IMR-90 (cell line): ENCODE results near the gene ITGB5. TPM values are rescaled to one million over a fixed set of nuclear protein-coding genes. Genes with fewer than 3 reads are reported as not detected.

Experiments
- ATAC-seq: fragments of 200-7000 bp; cut with Tn5 transposase; 2 replicates; pipeline ENCODE4 v1.9.1; 2020; ENCODE audit warnings: low read depth, mild to moderate bottlenecking, moderate library complexity
- BruUV-seq: library from RNA; stranded (reverse); fragments of 400-500 nt; replicated peaks from 2 replicates; lab custom pipeline; 2021; lab: Mats Ljungman, UMichigan
- CTCF ChIA-PET: fragments of 300-600 bp; formaldehyde crosslinking; extraction: SDS; loops from one replicate; lab custom pipeline; 2021; ENCODE audit warnings: antibody characterized with exemption; lab: Yijun Ruan, JAX
- POLR2A ChIA-PET: fragments of 300-600 bp; sonication (Branson Sonifier 250); formaldehyde crosslinking; loops from one replicate; lab custom pipeline; 2022; ENCODE audit warnings: antibody characterized with exemption; ENCODE audit not compliant: unreplicated experiment; lab: Charles Lee
- DNase-seq: peaks from one replicate; pipeline ENCODE4 v3.0.0; 2013
- H2AFZ ChIP-seq: replicated peaks from 2 replicates; pipeline ENCODE3; 2013; ENCODE audit warnings: low read length, mild to moderate bottlenecking; ENCODE audit not compliant: poor library complexity
- H2AK5ac ChIP-seq: 2 replicates; pipeline ENCODE4 v1.6.1; 2013; ENCODE audit warnings: low read depth, low read length, inconsistent platforms
- H2AK9ac ChIP-seq: replicated peaks from 2 replicates; pipeline ENCODE3; 2013; ENCODE audit warnings: mild to moderate bottlenecking, low read depth, low read length, moderate library complexity; ENCODE audit not compliant: poor library complexity
- H2BK120ac ChIP-seq: 2 replicates; pipeline ENCODE4 v1.6.1; 2013; ENCODE audit warnings: low read depth, low read length, inconsistent platforms
- H2BK15ac ChIP-seq: 3 replicates; pipeline ENCODE4 v1.6.1; 2013; ENCODE audit warnings: low read depth, low read length, inconsistent platforms
- H2BK20ac ChIP-seq: 2 replicates; pipeline ENCODE4 v1.6.1; 2013; ENCODE audit warnings: low read depth, mild to moderate bottlenecking, inconsistent platforms, low read length, moderate library complexity
- H2BK5ac ChIP-seq: 2 replicates; pipeline ENCODE4 v1.6.1; 2013; ENCODE audit warnings: mild to moderate bottlenecking, low read depth, low read length, inconsistent platforms; ENCODE audit not compliant: poor library complexity, severe bottlenecking
- H3K14ac ChIP-seq: replicated peaks from 2 replicates; pipeline ENCODE4 v1.6.1; 2013; ENCODE audit warnings: low read depth, low read length, inconsistent platforms
- H3K18ac ChIP-seq: 2 replicates; pipeline ENCODE4 v1.6.1; 2013; ENCODE audit warnings: low read depth, low read length, control low read depth
- H3K23ac ChIP-seq: 2 replicates; pipeline ENCODE4 v1.6.1; 2013; ENCODE audit warnings: low read depth, low read length, inconsistent platforms
- H3K27ac ChIP-seq: 2 replicates; pipeline ENCODE4 v1.5.1; 2013; ENCODE audit warnings: mild to moderate bottlenecking, control low read depth, low read length; ENCODE audit not compliant: insufficient read depth
- H3K27me3 ChIP-seq: 2 replicates; pipeline ENCODE4 v1.6.1; 2013; ENCODE audit warnings: low read length; ENCODE audit not compliant: control insufficient read depth, insufficient read depth
- H3K36me3 ChIP-seq: 2 replicates; pipeline ENCODE4 v1.6.1; 2013; ENCODE audit warnings: low read length, mixed read lengths; ENCODE audit not compliant: control insufficient read depth, insufficient read depth
- H3K4ac ChIP-seq: 2 replicates; pipeline ENCODE4 v1.6.1; 2013; ENCODE audit warnings: low read depth, low read length, inconsistent platforms
- H3K4me1 ChIP-seq: 2 replicates; pipeline ENCODE4 v1.6.1; 2013; ENCODE audit warnings: low read length, mixed read lengths; ENCODE audit not compliant: control insufficient read depth, insufficient read depth
- H3K4me2 ChIP-seq: 2 replicates; pipeline ENCODE4 v1.6.1; 2013; ENCODE audit warnings: low read depth, mild to moderate bottlenecking, control low read depth, low read length, moderate library complexity
- H3K4me3 ChIP-seq: 2 replicates; pipeline ENCODE4 v1.5.1; 2013; ENCODE audit warnings: low read depth, mild to moderate bottlenecking, control low read depth, low read length, moderate library complexity; ENCODE audit not compliant: insufficient read depth
- H3K56ac ChIP-seq: 2 replicates; pipeline ENCODE4 v1.6.1; 2013; ENCODE audit warnings: low read length, inconsistent platforms; ENCODE audit not compliant: insufficient read depth; ENCODE audit errors: extremely low read depth
- H3K79me1 ChIP-seq, 2 experiments: 2 replicates each; pipeline ENCODE4 v1.6.1; 2013; ENCODE audit warnings: low read length in 2 of 2, inconsistent platforms in 1 of 2, low read depth in 1 of 2
- H3K9ac ChIP-seq: 2 replicates; pipeline ENCODE4 v1.6.1; 2013; ENCODE audit warnings: low read depth, low read length, control low read depth
- H3K9me1 ChIP-seq: 2 replicates; pipeline ENCODE4 v1.6.1; 2013; ENCODE audit warnings: low read length, inconsistent platforms; ENCODE audit not compliant: insufficient read depth
- H3K9me3 ChIP-seq: 2 replicates; pipeline ENCODE4 v1.6.1; 2013; ENCODE audit warnings: low read length; ENCODE audit not compliant: control insufficient read depth, insufficient read depth
- H4K20me1 ChIP-seq: 2 replicates; pipeline ENCODE4 v1.6.1; 2013; ENCODE audit warnings: low read length, inconsistent platforms; ENCODE audit not compliant: insufficient read depth
- H4K5ac ChIP-seq: 2 replicates; pipeline ENCODE4 v1.6.1; 2013; ENCODE audit warnings: mild to moderate bottlenecking, low read depth, low read length, control low read depth
- H4K8ac ChIP-seq, 2 experiments: 2 replicates each; pipeline ENCODE4 v1.6.1; 2013; ENCODE audit warnings: low read depth in 2 of 2, low read length in 2 of 2, control low read depth in 1 of 2, inconsistent platforms in 1 of 2
- H4K91ac ChIP-seq: 2 replicates; pipeline ENCODE4 v1.6.1; 2013; ENCODE audit warnings: low read depth, low read length, inconsistent platforms; ENCODE audit not compliant: insufficient read depth
- CHD1 ChIP-seq: IDR thresholded peaks from 2 replicates; pipeline ENCODE4 v1.6.1; 2012; ENCODE audit warnings: low read depth, low read length, improper control_type of control experiment
- CTCF ChIP-seq: conservative IDR thresholded peaks from 2 replicates; pipeline ENCODE4 v1.5.1; 2012; ENCODE audit warnings: mild to moderate bottlenecking, low read depth, low read length, improper control_type of control experiment
- FOS ChIP-seq: fragments of 150-350 bp; IDR thresholded peaks from 2 replicates; pipeline ENCODE4 v1.6.1; 2016; ENCODE audit warnings: low read depth, low read length
- MAFK ChIP-seq: IDR thresholded peaks from 2 replicates; pipeline ENCODE4 v1.6.1; 2012; ENCODE audit warnings: low read depth, low read length, improper control_type of control experiment
- MAZ ChIP-seq: IDR thresholded peaks from 2 replicates; pipeline ENCODE4 v1.6.1; 2012; ENCODE audit warnings: low read depth, mild to moderate bottlenecking, low read length, improper control_type of control experiment, moderate library complexity, borderline replicate concordance
- MXI1 ChIP-seq: IDR thresholded peaks from 2 replicates; pipeline ENCODE4 v1.6.1; 2012; ENCODE audit warnings: low read depth, mild to moderate bottlenecking, low read length, moderate library complexity, borderline replicate concordance
- NFE2L2 ChIP-seq: fragments of 150-350 bp; IDR thresholded peaks from 2 replicates; pipeline ENCODE4 v1.6.1; 2016; ENCODE audit warnings: low read depth, mild to moderate bottlenecking, low read length
- POLR2A ChIP-seq: IDR thresholded peaks from 2 replicates; pipeline ENCODE4 v1.6.1; 2012; ENCODE audit warnings: mild to moderate bottlenecking, low read depth, low read length
- RAD21 ChIP-seq: IDR thresholded peaks from 2 replicates; pipeline ENCODE4 v1.6.1; 2012; ENCODE audit warnings: low read length, improper control_type of control experiment
- RFX5 ChIP-seq: IDR thresholded peaks from 2 replicates; pipeline ENCODE4 v1.8.0; 2012; ENCODE audit warnings: low read depth, mild to moderate bottlenecking, low read length, moderate library complexity
- SMC3 ChIP-seq: fragments of 150-350 bp; IDR thresholded peaks from 2 replicates; pipeline ENCODE4 v1.6.1; 2016; ENCODE audit warnings: low read depth, mild to moderate bottlenecking, antibody characterized with exemption, low read length, moderate library complexity
- WGBS, 2 experiments: methylation state at CpG; one replicate each; pipeline versions ENCODE4 v1.1.5 to v1.1.7; 2013; ENCODE audit warnings: missing lambda C conversion rate in 2 of 2; ENCODE audit not compliant: insufficient read length in 1 of 2; ENCODE audit errors: extremely low coverage in 2 of 2; 5-methylcytosine and 5-hydroxymethylcytosine counted together
- dilution Hi-C: fragments of 300-500 bp; cut with HindIII; formaldehyde crosslinking; loops from one replicate; pipeline ENCODE4 v1.14.3; 2018; ENCODE audit warnings: low sequenced_read_pairs; ENCODE audit not compliant: unreplicated experiment
- in situ Hi-C: fragments of 300-500 bp; cut with MboI; formaldehyde crosslinking; loops from 3 replicates; pipeline ENCODE4 v1.14.3; 2019; ENCODE audit warnings: low sequenced_read_pairs, inconsistent platforms, mixed read lengths
- intact Hi-C: fragments of 100-400 bp; cut with micrococcal nuclease; formaldehyde crosslinking; loops from 2 replicates; pipeline ENCODE4 v1.10.0; 2022
- polyA plus RNA-seq, 3 experiments: library from polyadenylated mRNA; depleted of rRNA; stranded (reverse); fragments of >200 nt; gene quantifications; 2 replicates each; pipeline ENCODE4 v1.2.3, GENCODE V29; 2012; ENCODE audit warnings: low replicate concordance in 1 of 3
- total RNA-seq: library from RNA; depleted of rRNA; stranded (reverse); fragments of >200 nt; gene quantifications from 2 replicates; pipeline ENCODE4 v1.2.3, GENCODE V29; 2012

Gene ITGB5
- total and polyA plus RNA-seq, 2 of the 4 experiments (the other 2 are of a cell fraction), result 85.0 to 101 TPM

GRCh38 chr3:124796477-124796876 lies 90.7 kb downstream of the ITGB5 start:
- Histone ChIP-seq H4K20me1 (peaks cover 17% of the 10 kb centered on the region), H2BK120ac (no peak overlapping the region), H3K36me3 (peaks cover 27% of the 10 kb centered on the region), H3K23ac (no peak overlapping the region), H4K91ac (no peak overlapping the region), H2AFZ (no peak overlapping the region), H3K27ac (no peak overlapping the region), H3K4me2 (no peak overlapping the region), H3K18ac (no peak overlapping the region), H3K79me1 (peaks cover 0 to 20% of the 10 kb centered on the region in 2 experiments; a peak in 3 of 4 replicates), H3K14ac (no peak overlapping the region), H2BK15ac (no peak overlapping the region), H2AK5ac (no peak overlapping the region), H3K4ac (no peak overlapping the region), H3K4me3 (no peak overlapping the region), H3K9ac (no peak overlapping the region), H2BK20ac (no peak overlapping the region), H2AK9ac (no peak overlapping the region), H4K5ac (no peak overlapping the region), H3K4me1 (peaks cover 14% of the 10 kb centered on the region), H3K9me3 (no peaks in the 10 kb centered on the region), H4K8ac (no peak overlapping the region), H3K27me3 (no peaks in the 10 kb centered on the region), H2BK5ac (no peak overlapping the region), H3K9me1 (peaks cover 25% of the 10 kb centered on the region), H3K56ac (no peak overlapping the region)
- no TSS peak for BruUV-seq
- WGBS, 2 experiments, result 98% methylated on average over 8 of the region's 19 CpGs; no CpG with 5 or more reads in 1 of the 2 experiments
- TF ChIP-seq POLR2A, result no peak
- no peak for TF ChIP-seq MXI1
- no peak for TF ChIP-seq RAD21
- no peak for TF ChIP-seq CHD1
- no peak for TF ChIP-seq MAFK
- no peak for TF ChIP-seq MAZ
- TF ChIP-seq CTCF, result no peak
- TF ChIP-seq NFE2L2, result no peak
- no peak for TF ChIP-seq RFX5
- TF ChIP-seq SMC3, result no peak
- no peak for TF ChIP-seq FOS
- CTCF ChIA-PET, result no interaction called here
- in situ Hi-C loops, result no loop called here
- POLR2A ChIA-PET, result no interaction called here
- no peak for DNase-seq
- ATAC-seq, result no peak
- intact Hi-C loops, result no loop called here
- dilution Hi-C loops, result no loop called here
